ENCODE measurements around the gene KLHDC10. TPM values are rescaled to one million over a fixed set of nuclear protein-coding genes. Genes with fewer than 3 reads are reported as not detected.

The KLHDC10 gene
- total and polyA plus RNA-seq, 2 of the 13 experiments (the other 11 are each of a cell fraction or from before 2014, with no cell fraction given) = 11.9 to 21.6 TPM

- TF ChIP-seq MXD1 (CRISPR knock-in tag; IDR thresholded peaks at IDR 0.05) (no peak), SRSF4 (IDR thresholded peaks at IDR 0.05; ENCODE audit: low read depth, low read length, poor library complexity, severe bottlenecking) (no peak), NR0B2 (CRISPR knock-in tag; IDR thresholded peaks at IDR 0.05) (peak; percentile 40; the same call in 1 of the 2 replicates), MEIS1 (CRISPR knock-in tag; IDR thresholded peaks at IDR 0.05; ENCODE audit: borderline replicate concordance) (no peak), U2AF2 (IDR thresholded peaks at IDR 0.05; ENCODE audit: low read depth, low read length) (no peak), ZSCAN20 (CRISPR knock-in tag; IDR thresholded peaks at IDR 0.05; ENCODE audit: borderline replicate concordance) (no peak), FOXM1 (CRISPR knock-in tag; IDR thresholded peaks at IDR 0.05) (no peak), BCL6 (CRISPR knock-in tag; IDR thresholded peaks at IDR 0.05) (peak; percentile 32; the same call in 1 of the 2 replicates), ZNF761 (CRISPR knock-in tag; conservative IDR thresholded peaks at IDR 0.05) (0 out of 2 replicates have a peak, but pooled peaks have one; percentile 82), SKI (IDR thresholded peaks at IDR 0.05; ENCODE audit: partially characterized antibody) (peak; percentile 11), NFATC3 (CRISPR knock-in tag; IDR thresholded peaks at IDR 0.05) (peak; percentile 60; the same call in 1 of the 2 replicates), TOPORS (CRISPR knock-in tag; IDR thresholded peaks at IDR 0.05) (peak; percentile 20; the same call in 1 of the 2 replicates), NKX3-1 (CRISPR knock-in tag; IDR thresholded peaks at IDR 0.05) (no peak), PPARG (CRISPR knock-in tag; conservative IDR thresholded peaks at IDR 0.05) (peak; percentile 45; the same call in 1 of the 2 replicates), ZNF460 (CRISPR knock-in tag; IDR thresholded peaks at IDR 0.05; ENCODE audit: borderline replicate concordance) (no peak; the same call in 1 of the 2 replicates), HIC2 (CRISPR knock-in tag; IDR thresholded peaks at IDR 0.05; ENCODE audit: low read depth) (no peak), ZNF329 (CRISPR knock-in tag; IDR thresholded peaks at IDR 0.05; ENCODE audit: low read depth) (no peak), ZNF576 (CRISPR knock-in tag; IDR thresholded peaks at IDR 0.05) (no peak), LCORL (IDR thresholded peaks at IDR 0.05) (no peak), LCORL (CRISPR knock-in tag; IDR thresholded peaks at IDR 0.05) (peak; percentile 70), ZNF563 (CRISPR knock-in tag; IDR thresholded peaks at IDR 0.05) (0 out of 2 replicates have a peak, but pooled peaks have one; percentile 39), MAFG (CRISPR knock-in tag; IDR thresholded peaks at IDR 0.05) (no peak), ZNF720 (CRISPR knock-in tag; IDR thresholded peaks at IDR 0.05) (no peak)
Measured at GRCh38 chr7:130069978-130070860, at the start of gene KLHDC10 (continued).
